K562 (cell line): Measurements from ENCODE around the gene CIAPIN1. TPM values are rescaled to one million over a fixed set of nuclear protein-coding genes. Genes with fewer than 3 reads are reported as not detected.

Experiments used
- C11orf30 ChIP-seq: fragments of 450-650 bp; IDR thresholded peaks from 2 replicates; pipeline ENCODE4 v1.6.1; 2016; ENCODE audit warnings: low read depth, mild to moderate bottlenecking
- CCNT2 ChIP-seq: IDR thresholded peaks from 2 replicates; pipeline ENCODE4 v1.6.1; 2011; ENCODE audit warnings: borderline replicate concordance, low read depth, mild to moderate bottlenecking, moderate library complexity, mixed read lengths, low read length; ENCODE audit not compliant: insufficient read length; ENCODE audit errors: extremely low read depth
- CHD2 ChIP-seq: IDR thresholded peaks from 2 replicates; pipeline ENCODE4 v1.6.1; 2011; ENCODE audit warnings: low read depth, low read length
- CXXC5 ChIP-seq: fragments of 250-450 bp; sonication (Bioruptor Pico); IDR thresholded peaks from 2 replicates; pipeline ENCODE4 v1.8.0; 2022; ENCODE audit warnings: inconsistent platforms, mild to moderate bottlenecking, moderate library complexity
- E2F6 ChIP-seq, 2 experiments: IDR thresholded peaks; 2 replicates each; pipeline ENCODE4 v1.6.1; 2011; ENCODE audit warnings: borderline replicate concordance in 1 of 2, control low read depth in 1 of 2, low read depth in 1 of 2, low read length in 1 of 2, mild to moderate bottlenecking in 1 of 2, mixed read lengths in 1 of 2, moderate library complexity in 1 of 2; ENCODE audit not compliant: insufficient read depth in 1 of 2, insufficient read length in 1 of 2, poor library complexity in 1 of 2, severe bottlenecking in 1 of 2; ENCODE audit errors: extremely low read depth in 1 of 2
- EGR1 ChIP-seq: fragments of 450-650 bp; conservative IDR thresholded peaks from 2 replicates; pipeline ENCODE4 v1.6.1; 2017; ENCODE audit warnings: mild to moderate bottlenecking
- ERF ChIP-seq: fragments of 450-650 bp; formaldehyde crosslinking; IDR thresholded peaks from 2 replicates; pipeline ENCODE4 v1.4.0; 2020; ENCODE audit warnings: mild to moderate bottlenecking, mixed read lengths
- ETS2 ChIP-seq: IDR thresholded peaks from 2 replicates; pipeline ENCODE4 v1.6.1; 2016; ENCODE audit warnings: borderline replicate concordance, missing genetic modification characterization, mild to moderate bottlenecking, moderate library complexity, missing compliant biosample characterization; ENCODE audit not compliant: poor library complexity, severe bottlenecking
- ETV1 ChIP-seq: fragments of 450-650 bp; conservative IDR thresholded peaks from 2 replicates; pipeline ENCODE4 v1.6.1; 2016; ENCODE audit warnings: missing genetic modification characterization, control low read depth, low read depth, missing compliant biosample characterization
- FOXK2 ChIP-seq, 2 experiments: fragments of 450-650 bp; IDR thresholded peaks in 1 of 2; conservative IDR thresholded peaks in 1 of 2; 2 replicates each; pipeline ENCODE4 v1.6.1; 2016; ENCODE audit warnings: low read depth in 2 of 2, mild to moderate bottlenecking in 1 of 2
- JUN ChIP-seq, 2 experiments: sonication (generic) in 1 of 2; formaldehyde crosslinking in 1 of 2; IDR thresholded peaks; 2 replicates each; pipeline versions ENCODE4 v1.6.1 to v1.8.0; 2012 to 2022; ENCODE audit warnings: borderline replicate concordance in 2 of 2, mild to moderate bottlenecking in 2 of 2, improper control_type of control experiment in 1 of 2, low read depth in 1 of 2, low read length in 1 of 2, missing genetic modification reagents in 1 of 2
- NR2C2 ChIP-seq, 2 experiments: fragments of 200-800 bp in 1 of 2; sonication (Bioruptor generic) in 1 of 2; sonication (generic) in 1 of 2; formaldehyde crosslinking in 1 of 2; IDR thresholded peaks; 2 replicates each; pipeline versions ENCODE4 v1.6.1 to v1.8.0; 2016 to 2022; ENCODE audit warnings: mild to moderate bottlenecking in 1 of 2, missing compliant biosample characterization in 1 of 2, missing genetic modification characterization in 1 of 2, missing genetic modification reagents in 1 of 2
- PML ChIP-seq: IDR thresholded peaks from 2 replicates; pipeline ENCODE4 v1.6.1; 2012; ENCODE audit warnings: low read length, inconsistent platforms
- POLR2G ChIP-seq: fragments of 200-400 bp; formaldehyde crosslinking; IDR thresholded peaks from 2 replicates; pipeline ENCODE4 v1.6.1; 2017; ENCODE audit warnings: low read depth, mild to moderate bottlenecking, antibody characterized with exemption, low read length, moderate library complexity
- SAP30 ChIP-seq: fragments of 200-600 bp; sonication (generic); IDR thresholded peaks from 2 replicates; pipeline ENCODE4 v1.6.1; 2012; ENCODE audit warnings: borderline replicate concordance, low read depth, mild to moderate bottlenecking, moderate library complexity, low read length, control low read depth, inconsistent platforms; ENCODE audit not compliant: insufficient read depth, poor library complexity, severe bottlenecking
- SNRNP70 ChIP-seq: fragments of 200-400 bp; formaldehyde crosslinking; optimal IDR thresholded peaks from 2 replicates; pipeline ENCODE3; 2017; ENCODE audit warnings: low read depth, low read length
- YBX1 ChIP-seq: fragments of 450-650 bp; IDR thresholded peaks from 2 replicates; pipeline ENCODE4 v1.7.1; 2016; ENCODE audit warnings: mild to moderate bottlenecking
- ZBTB11 ChIP-seq, 3 experiments: fragments of 200-800 bp in 1 of 3; fragments of 250-450 bp in 1 of 3; fragments of 450-650 bp in 1 of 3; sonication (Bioruptor Pico) in 1 of 3; sonication (Bioruptor generic) in 1 of 3; formaldehyde crosslinking in 1 of 3; IDR thresholded peaks; 2 replicates each; pipeline versions ENCODE4 v1.6.1 to v1.8.0; 2016 to 2022; ENCODE audit warnings: mild to moderate bottlenecking in 2 of 3, missing genetic modification characterization in 2 of 3, missing compliant biosample characterization in 1 of 3, moderate library complexity in 1 of 3
- ZFX ChIP-seq: sonication (generic); formaldehyde crosslinking; IDR thresholded peaks from 2 replicates; pipeline ENCODE4 v1.8.0; 2022; ENCODE audit warnings: mild to moderate bottlenecking, missing genetic modification reagents, moderate library complexity
- ZNF217 ChIP-seq: sonication (generic); formaldehyde crosslinking; IDR thresholded peaks from 2 replicates; pipeline ENCODE4 v1.8.0; 2022; ENCODE audit warnings: mild to moderate bottlenecking, missing genetic modification reagents
- ZNF41 ChIP-seq: fragments of 250-450 bp; sonication (Bioruptor Pico); conservative IDR thresholded peaks from 2 replicates; pipeline ENCODE4 v1.4.0; 2020; ENCODE audit warnings: mild to moderate bottlenecking
- polyA plus RNA-seq, 8 experiments: library from polyadenylated mRNA; depleted of rRNA in 4 of 8; stranded (reverse) in 5 of 8; unstranded in 3 of 8; fragments of >200 nt; fragmentation: Nextera tagmentation in 2 of 8; fragmentation: Illumina TruSeq in 1 of 8; extraction: Ambion mirVana in 2 of 8; extraction: Trizol in 1 of 8; gene quantifications; 2 replicates each; pipeline versions ENCODE4 v1.2.1 to v1.2.3, GENCODE V29; 2011 to 2014; ENCODE audit warnings: inconsistent platforms in 1 of 8, missing spikeins in 1 of 8
- total RNA-seq, 7 experiments: library from RNA; depleted of rRNA in 6 of 7; stranded (reverse); fragments of >200 nt in 6 of 7; fragmentation: Illumina TruSeq in 2 of 7; extraction: Trizol in 2 of 7; gene quantifications; 2 replicates each; pipeline versions ENCODE4 v1.2.1 to v1.2.3, GENCODE V29; 2011 to 2021; ENCODE audit warnings: low replicate concordance in 1 of 7

The CIAPIN1 gene
- total and polyA plus RNA-seq, 9 of the 15 experiments (the other 6 are each of a cell fraction or from before 2014, with no cell fraction given), result 71.8 to 263 (median 95.7) TPM

- TF ChIP-seq NR2C2 (CRISPR knock-in tag; IDR thresholded peaks at IDR 0.05) (no peak), NR2C2 (tag; IDR thresholded peaks at IDR 0.05) (peak; percentile 77; the same call in 1 of the 2 replicates), ETS2 (tag) (no peak), CHD2 (peak; percentile 99), ZFX (peak; percentile 81), ERF (CRISPR knock-in tag) (no peak), SAP30 (peak; percentile 64), POLR2G (peak; percentile 96), ZNF41 (no peak), ZBTB11 (CRISPR knock-in tag; IDR thresholded peaks at IDR 0.05) (peak in 1 of 3 experiments; percentile 54; a peak in 1 of 6 replicates), PML (peak; percentile 68; the same call in 1 of the 2 replicates), CXXC5 (CRISPR knock-in tag) (peak; percentile 98), SNRNP70 (no peak), YBX1 (no peak), C11orf30 (peak; percentile 82), JUN (IDR thresholded peaks at IDR 0.05; ENCODE audit: borderline replicate concordance, low read depth, low read length) (no peak), JUN (CRISPR knock-in tag; IDR thresholded peaks at IDR 0.05; ENCODE audit: borderline replicate concordance) (no peak; the same call in 1 of the 2 replicates), FOXK2 (conservative IDR thresholded peaks at IDR 0.05 in 1 of 2, IDR thresholded peaks at IDR 0.05 in 1 of 2; ENCODE audit: low read depth in 2 of 2) (no peak), E2F6 (IDR thresholded peaks at IDR 0.05; ENCODE audit: borderline replicate concordance in 1 of 2, extremely low read depth in 1 of 2, insufficient read depth in 1 of 2, insufficient read length in 1 of 2, low read depth in 1 of 2, low read length in 1 of 2, poor library complexity in 1 of 2, severe bottlenecking in 1 of 2) (peak; percentile 29 to 68), EGR1 (peak; percentile 83), CCNT2 (peak; percentile 67), ETV1 (tag) (0 out of 2 replicates have a peak, but pooled peaks have one; percentile 30), ZNF217 (no peak)
These were observed at the start of gene CIAPIN1, which contains the start of gene COQ9 (continued) for GRCh38 chr16:57447186-57447962.
